Kidney capillary endothelial cell (primary cell): ENCODE results near the gene KCND3.

Experiments
- DNase-seq: peaks from one replicate; pipeline ENCODE4 v3.0.0-alpha.2; 2018; ENCODE audit warnings: low spot score

KCND3 gene

GRCh38 chr1:111882986-111883560 lies 106.4 kb downstream of the KCND3 start:
- no peak for DNase-seq

- no peak for DNase-seq
Observed at GRCh38 chr1:111882559-111882958, 106.9 kb downstream of the KCND3 start.

GRCh38 chr1:111880881-111881837 lies 108.3 kb downstream of the KCND3 start:
- DNase-seq, result no peak

GRCh38 chr1:111879081-111879480 lies 110.4 kb downstream of the KCND3 start:
- DNase-seq, result no peak

GRCh38 chr1:111878649-111879048 lies 110.8 kb downstream of the KCND3 start:
- DNase-seq, result no peak

- no peak for DNase-seq
Observed at GRCh38 chr1:111878091-111878490, 111.4 kb downstream of the KCND3 start.

- DNase-seq, result no peak
Observed at GRCh38 chr1:111876631-111877030, 112.8 kb downstream of the KCND3 start.

- no peak for DNase-seq
Observed at GRCh38 chr1:111875640-111876039, 113.8 kb downstream of the KCND3 start.

GRCh38 chr1:111873460-111874030 lies 115.9 kb downstream of the KCND3 start:
- DNase-seq, result no peak

GRCh38 chr1:111870181-111870580 lies 119.3 kb downstream of the KCND3 start:
- DNase-seq, result no peak

GRCh38 chr1:111867868-111868440 lies 121.5 kb downstream of the KCND3 start:
- no peak for DNase-seq

GRCh38 chr1:111864862-111865261 lies 124.6 kb downstream of the KCND3 start:
- no peak for DNase-seq

- no peak for DNase-seq
Observed at GRCh38 chr1:111863401-111863800, 126.1 kb downstream of the KCND3 start.

GRCh38 chr1:111862599-111862998 lies 126.9 kb downstream of the KCND3 start:
- no peak for DNase-seq

GRCh38 chr1:111861523-111861922 lies 127.9 kb downstream of the KCND3 start:
- no peak for DNase-seq

GRCh38 chr1:111857194-111857651 lies 132.2 kb downstream of the KCND3 start:
- no peak for DNase-seq

- no peak for DNase-seq
Observed at GRCh38 chr1:111856411-111857185, 132.9 kb downstream of the KCND3 start.

- DNase-seq, result no peak
Observed at GRCh38 chr1:111855260-111855659, 134.2 kb downstream of the KCND3 start.

- no peak for DNase-seq
Observed at GRCh38 chr1:111852261-111852721, 137.2 kb downstream of the KCND3 start.

- DNase-seq, result no peak
Observed at GRCh38 chr1:111851552-111851951, 137.9 kb downstream of the KCND3 start.

- no peak for DNase-seq
Observed at GRCh38 chr1:111850109-111850508, 139.4 kb downstream of the KCND3 start.
